ENCODE results near the gene TEKTIP1. TPM values are rescaled to one million over a fixed set of nuclear protein-coding genes. Genes with fewer than 3 reads are reported as not detected.
A peak's percentile ranks its signal among the peaks of the same experiment; 100 is the strongest.

TEKTIP1 gene
- total RNA-seq, 6 experiments from 2014 or later: 1.1 to 1.6 (median 1.3) TPM; not detected in 3

GRCh38 chr19:3493651-3494050 is 45.3 kb upstream of the TEKTIP1 start:
- Histone ChIP-seq H3K27ac (no peak overlapping the region), H3K4me3 (no peak overlapping the region), H3K36me3 (peaks cover 0 to 32% (median 4%) of the 10 kb centered on the region in 4 donors), H3K9me3 (no peaks in the 10 kb centered on the region), H3K4me1 (no peaks in the 10 kb centered on the region), H3K27me3 (no peaks in the 10 kb centered on the region)
- no peak for ATAC-seq
- intact Hi-C loops (cut with DNase I): no loop called here
- no peak for DNase-seq
- no peak for TF ChIP-seq POLR2A (IDR thresholded peaks at IDR 0.05)
- TF ChIP-seq CTCF (IDR thresholded peaks at IDR 0.05): no peak
- WGBS (ENCODE audit: insufficient coverage, low coverage, low lambda C conversion rate, missing lambda C conversion rate): 83% methylated on average over 1 of the region's 14 CpGs

- TF ChIP-seq POLR2A (IDR thresholded peaks at IDR 0.05) (no peak), CTCF (IDR thresholded peaks at IDR 0.05) (no peak)
- Histone ChIP-seq H3K4me1 (peaks cover 0 to 2% (median under 1%) of the 10 kb centered on the region in 4 donors), H3K36me3 (peaks cover 0 to 32% (median 4%) of the 10 kb centered on the region in 4 donors), H3K27ac (no peak overlapping the region), H3K4me3 (no peak overlapping the region), H3K9me3 (no peaks in the 10 kb centered on the region), H3K27me3 (no peaks in the 10 kb centered on the region)
- 85% methylated on average over 4 of the region's 15 CpGs for WGBS (ENCODE audit: insufficient coverage, low coverage, low lambda C conversion rate, missing lambda C conversion rate)
- ATAC-seq: peak in 3 of 4 donors; percentile 28 to 40 (median 31)
- no peak for DNase-seq
- intact Hi-C loops (cut with DNase I): no loop called here
These were observed 44.9 kb upstream of the TEKTIP1 start for GRCh38 chr19:3494051-3494450.

GRCh38 chr19:3494559-3494958 is 44.4 kb upstream of the TEKTIP1 start:
- ATAC-seq: no peak

GRCh38 chr19:3496392-3497273 is 42.3 kb upstream of the TEKTIP1 start:
- H3K36me3 ChIP-seq: peaks cover 0 to 32% (median 4%) of the 10 kb centered on the region in 4 donors
- H3K4me1 ChIP-seq: peaks cover 0 to 11% (median 5%) of the 10 kb centered on the region in 4 donors
- no peak overlapping the region for H3K4me3 ChIP-seq
- no peak overlapping the region for H3K27ac ChIP-seq
- 91% methylated on average over 7 of the region's 32 CpGs for WGBS (ENCODE audit: insufficient coverage, low coverage, low lambda C conversion rate, missing lambda C conversion rate)
- ATAC-seq (no peak), DNase-seq (no peak)
- H3K27me3 ChIP-seq: no peaks in the 10 kb centered on the region
- intact Hi-C loops (cut with DNase I): no loop called here
- no peaks in the 10 kb centered on the region for H3K9me3 ChIP-seq
- TF ChIP-seq POLR2A (IDR thresholded peaks at IDR 0.05) (no peak), CTCF (IDR thresholded peaks at IDR 0.05) (no peak)

More at GRCh38 chr19:3494559-3494958, 44.4 kb upstream of the TEKTIP1 start:
- H3K27me3 ChIP-seq: no peaks in the 10 kb centered on the region
- no peaks in the 10 kb centered on the region for H3K9me3 ChIP-seq
- intact Hi-C loops (cut with DNase I): no loop called here
- H3K4me1 ChIP-seq: peaks cover 0 to 7% (median 3%) of the 10 kb centered on the region in 4 donors
- H3K4me3 ChIP-seq: no peak overlapping the region
- DNase-seq: no peak
- WGBS (ENCODE audit: insufficient coverage, low coverage, low lambda C conversion rate, missing lambda C conversion rate): 63% methylated on average over 3 of the region's 18 CpGs
- peaks cover 0 to 32% (median 4%) of the 10 kb centered on the region in 4 donors for H3K36me3 ChIP-seq
- H3K27ac ChIP-seq: no peak overlapping the region
- no peak for TF ChIP-seq POLR2A (IDR thresholded peaks at IDR 0.05)
